MM.1S (cell line): ENCODE data around the gene POLR1A.

ENCODE experiments used
- EZH2 ChIP-seq: fragments of 300-600 bp; sonication (generic); optimal IDR thresholded peaks from 2 replicates; pipeline ENCODE3; 2017; ENCODE audit warnings: low read depth, mild to moderate bottlenecking, antibody characterized with exemption, low read length, mixed read lengths
- TF ChIP-seq, protein P1 (sequence below): fragments of 300-600 bp; sonication (generic); IDR thresholded peaks from 2 replicates; pipeline ENCODE4 v1.5.1; 2016; ENCODE audit warnings: antibody characterized with exemption, low read length, mixed read lengths

DNA sequence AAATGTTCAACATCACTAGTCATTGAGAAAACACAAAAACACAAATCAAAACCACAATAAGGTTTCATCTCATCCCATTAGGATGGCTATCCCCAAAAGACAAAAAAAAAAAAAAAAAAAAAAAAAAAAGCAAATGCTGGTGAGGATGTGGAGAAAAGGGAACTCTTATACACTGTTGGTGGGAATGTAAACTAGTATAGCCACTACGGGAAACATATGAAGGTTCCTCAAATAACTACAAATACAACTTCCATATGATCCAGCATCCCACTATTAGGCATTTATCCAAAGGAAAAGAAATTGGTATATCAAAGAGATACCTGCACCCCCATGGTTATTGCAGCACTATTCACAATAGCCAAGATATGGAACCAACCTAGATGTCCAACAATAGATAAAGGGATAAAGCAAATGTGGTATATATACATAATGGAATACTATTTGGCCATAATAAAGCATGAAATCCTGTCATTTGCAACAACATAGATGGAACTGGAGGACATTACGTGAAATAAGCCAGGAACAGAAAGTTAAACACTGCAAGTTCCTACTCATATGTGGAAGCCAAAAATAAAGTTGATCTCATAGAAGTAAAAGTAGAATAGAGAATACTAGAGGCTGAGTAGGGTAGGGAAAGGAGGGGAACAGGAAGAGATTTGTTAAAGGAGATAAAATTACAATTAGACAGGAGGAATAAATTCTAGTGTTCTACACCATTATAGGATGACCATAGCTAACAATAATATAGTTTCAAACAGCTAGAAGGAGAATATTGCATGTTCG is 8.4 kb downstream of the POLR1A start:
- TF ChIP-seq, protein P1, sequence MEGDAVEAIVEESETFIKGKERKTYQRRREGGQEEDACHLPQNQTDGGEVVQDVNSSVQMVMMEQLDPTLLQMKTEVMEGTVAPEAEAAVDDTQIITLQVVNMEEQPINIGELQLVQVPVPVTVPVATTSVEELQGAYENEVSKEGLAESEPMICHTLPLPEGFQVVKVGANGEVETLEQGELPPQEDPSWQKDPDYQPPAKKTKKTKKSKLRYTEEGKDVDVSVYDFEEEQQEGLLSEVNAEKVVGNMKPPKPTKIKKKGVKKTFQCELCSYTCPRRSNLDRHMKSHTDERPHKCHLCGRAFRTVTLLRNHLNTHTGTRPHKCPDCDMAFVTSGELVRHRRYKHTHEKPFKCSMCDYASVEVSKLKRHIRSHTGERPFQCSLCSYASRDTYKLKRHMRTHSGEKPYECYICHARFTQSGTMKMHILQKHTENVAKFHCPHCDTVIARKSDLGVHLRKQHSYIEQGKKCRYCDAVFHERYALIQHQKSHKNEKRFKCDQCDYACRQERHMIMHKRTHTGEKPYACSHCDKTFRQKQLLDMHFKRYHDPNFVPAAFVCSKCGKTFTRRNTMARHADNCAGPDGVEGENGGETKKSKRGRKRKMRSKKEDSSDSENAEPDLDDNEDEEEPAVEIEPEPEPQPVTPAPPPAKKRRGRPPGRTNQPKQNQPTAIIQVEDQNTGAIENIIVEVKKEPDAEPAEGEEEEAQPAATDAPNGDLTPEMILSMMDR = no peak
- TF ChIP-seq EZH2 = no peak
